ENCODE measurements around the gene FBN1.

Gene FBN1

GRCh38 chr15:48622237-48622636, 23.3 kb downstream of the FBN1 start:
- TF ChIP-seq CTCF (IDR thresholded peaks at IDR 0.05) = no peak

GRCh38 chr15:48619446-48619845, 26.1 kb downstream of the FBN1 start:
- no peak for TF ChIP-seq CTCF (IDR thresholded peaks at IDR 0.05)

- TF ChIP-seq CTCF (IDR thresholded peaks at IDR 0.05) = no peak
Observed at GRCh38 chr15:48617619-48618018, 27.9 kb downstream of the FBN1 start.

- no peak for TF ChIP-seq CTCF (IDR thresholded peaks at IDR 0.05)
Observed at GRCh38 chr15:48616216-48616615, 29.3 kb downstream of the FBN1 start.

GRCh38 chr15:48614051-48614450, 31.5 kb downstream of the FBN1 start:
- TF ChIP-seq CTCF (IDR thresholded peaks at IDR 0.05) = no peak

GRCh38 chr15:48609486-48609885, 36.0 kb downstream of the FBN1 start:
- TF ChIP-seq CTCF (IDR thresholded peaks at IDR 0.05) = no peak

GRCh38 chr15:48607846-48608245, 37.7 kb downstream of the FBN1 start:
- no peak for TF ChIP-seq CTCF (IDR thresholded peaks at IDR 0.05)

- no peak for TF ChIP-seq CTCF (IDR thresholded peaks at IDR 0.05)
Observed at GRCh38 chr15:48604567-48604966, 40.9 kb downstream of the FBN1 start.

All from LNCAP (cell line).